NB4 (cell line): ENCODE results near the gene SLC27A1.

Experiments
- CTCF ChIP-seq: IDR thresholded peaks from one replicate; pipeline ENCODE4 v1.5.1; 2012; ENCODE audit warnings: low read depth, low read length
- MAX ChIP-seq: IDR thresholded peaks from 2 replicates; pipeline ENCODE4 v1.6.1; 2011; ENCODE audit warnings: low read depth, low read length
- POLR2A ChIP-seq: IDR thresholded peaks from 2 replicates; pipeline ENCODE4 v1.6.1; 2011; ENCODE audit warnings: mild to moderate bottlenecking; ENCODE audit not compliant: insufficient read length; ENCODE audit errors: extremely low read depth

GRCh38 chr19:17528610-17529009 is 58.3 kb downstream of the SLC27A1 start:
- TF ChIP-seq MAX (no peak), POLR2A (no peak), CTCF (no peak)
